H9 (cell line): ENCODE data around the gene KNG1. TPM values are rescaled to one million over a fixed set of nuclear protein-coding genes. Genes with fewer than 3 reads are reported as not detected.

Source experiments
- DNase-seq: peaks from one replicate; pipeline ENCODE4 v3.0.0-alpha.2; 2017
- H2AFZ ChIP-seq: one replicate; pipeline ENCODE4 v1.6.1; 2013; ENCODE audit warnings: mild to moderate bottlenecking, low read length, control low read depth, moderate library complexity
- H2AK5ac ChIP-seq: 2 replicates; pipeline ENCODE4 v1.6.1; 2013; ENCODE audit warnings: low read length, control low read depth, mixed read lengths; ENCODE audit not compliant: insufficient read length
- H2BK120ac ChIP-seq: one replicate; pipeline ENCODE4 v1.6.1; 2013; ENCODE audit warnings: low read depth, mild to moderate bottlenecking, low read length, control low read depth, inconsistent platforms; ENCODE audit not compliant: poor library complexity, severe bottlenecking
- H2BK12ac ChIP-seq: 2 replicates; pipeline ENCODE4 v1.6.1; 2013; ENCODE audit warnings: low read length, control low read depth, mixed read lengths, low read depth; ENCODE audit not compliant: insufficient read length
- H2BK15ac ChIP-seq: 2 replicates; pipeline ENCODE4 v1.6.1; 2013; ENCODE audit warnings: low read depth, low read length, control low read depth
- H2BK20ac ChIP-seq: one replicate; pipeline ENCODE4 v1.6.1; 2013; ENCODE audit warnings: low read depth, mild to moderate bottlenecking, low read length, control low read depth, inconsistent platforms; ENCODE audit not compliant: poor library complexity, severe bottlenecking
- H2BK5ac ChIP-seq: 2 replicates; pipeline ENCODE4 v1.6.1; 2013; ENCODE audit warnings: low read length, control low read depth, mixed read lengths; ENCODE audit not compliant: insufficient read length
- H3K14ac ChIP-seq: 2 replicates; pipeline ENCODE4 v1.6.1; 2013; ENCODE audit warnings: low read length, control low read depth; ENCODE audit not compliant: insufficient read depth
- H3K18ac ChIP-seq: 2 replicates; pipeline ENCODE4 v1.6.1; 2013; ENCODE audit warnings: low read depth, mild to moderate bottlenecking, mixed read lengths, low read length, control low read depth; ENCODE audit not compliant: insufficient read length
- H3K23ac ChIP-seq: 2 replicates; pipeline ENCODE4 v1.6.1; 2013; ENCODE audit warnings: low read length, control low read depth, mixed read lengths, low read depth; ENCODE audit not compliant: insufficient read length
- H3K23me2 ChIP-seq: 2 replicates; pipeline ENCODE4 v1.6.1; 2013; ENCODE audit warnings: low read depth, mild to moderate bottlenecking, mixed read lengths, low read length, control low read depth; ENCODE audit not compliant: insufficient read length, poor library complexity, severe bottlenecking
- H3K27ac ChIP-seq: 2 replicates; pipeline ENCODE4 v1.5.1; 2013; ENCODE audit warnings: low read length, control low read depth, mixed read lengths, low read depth; ENCODE audit not compliant: insufficient read length
- H3K27me3 ChIP-seq: 2 replicates; pipeline ENCODE4 v1.6.1; 2013; ENCODE audit warnings: low read length, control low read depth, inconsistent platforms; ENCODE audit not compliant: insufficient read depth
- H3K4ac ChIP-seq: 2 replicates; pipeline ENCODE4 v1.6.1; 2013; ENCODE audit warnings: low read depth, mild to moderate bottlenecking, control low read depth, inconsistent platforms, low read length, moderate library complexity
- H3K4me1 ChIP-seq: 2 replicates; pipeline ENCODE4 v1.6.1; 2013; ENCODE audit warnings: low read length, control low read depth, inconsistent platforms; ENCODE audit not compliant: insufficient read depth
- H3K4me2 ChIP-seq: 2 replicates; pipeline ENCODE4 v1.6.1; 2013; ENCODE audit warnings: low read length, control low read depth, mixed read lengths; ENCODE audit not compliant: insufficient read length, insufficient read depth
- H3K56ac ChIP-seq: 2 replicates; pipeline ENCODE4 v1.6.1; 2013; ENCODE audit warnings: low read depth, mild to moderate bottlenecking, mixed read lengths, low read length, control low read depth; ENCODE audit not compliant: insufficient read length
- H3K79me1 ChIP-seq: 2 replicates; pipeline ENCODE4 v1.6.1; 2013; ENCODE audit warnings: low read depth, mild to moderate bottlenecking, moderate library complexity, low read length, control low read depth, inconsistent platforms; ENCODE audit not compliant: insufficient read depth, poor library complexity, severe bottlenecking
- H3K79me2 ChIP-seq: 2 replicates; pipeline ENCODE4 v1.6.1; 2013; ENCODE audit warnings: low read length, control low read depth, inconsistent platforms; ENCODE audit not compliant: insufficient read depth
- H3K9ac ChIP-seq: 2 replicates; pipeline ENCODE4 v1.6.1; 2013; ENCODE audit warnings: low read length, control low read depth, mixed read lengths; ENCODE audit not compliant: insufficient read length; ENCODE audit errors: extremely low read depth
- H3K9me3 ChIP-seq: one replicate; pipeline ENCODE4 v1.6.1; 2013; ENCODE audit warnings: low read depth, low read length, inconsistent platforms; ENCODE audit not compliant: control insufficient read depth
- H3T11ph ChIP-seq: one replicate; pipeline ENCODE4 v1.6.1; 2013; ENCODE audit warnings: mild to moderate bottlenecking, low read length, control low read depth, inconsistent platforms
- H4K20me1 ChIP-seq: one replicate; pipeline ENCODE4 v1.6.1; 2013; ENCODE audit not compliant: control insufficient read depth, insufficient read length, insufficient read depth
- H4K5ac ChIP-seq: 2 replicates; pipeline ENCODE4 v1.6.1; 2013; ENCODE audit warnings: low read depth, mild to moderate bottlenecking, mixed read lengths, low read length, control low read depth; ENCODE audit not compliant: insufficient read length
- H4K8ac ChIP-seq: replicated peaks from 2 replicates; pipeline ENCODE4 v1.6.1; 2013; ENCODE audit warnings: low read length, control low read depth, mixed read lengths, low read depth; ENCODE audit not compliant: insufficient read length
- H4K91ac ChIP-seq: 2 replicates; pipeline ENCODE4 v1.6.1; 2013; ENCODE audit warnings: low read depth, mild to moderate bottlenecking, moderate library complexity, mixed read lengths, low read length, control low read depth; ENCODE audit not compliant: insufficient read length
- H3K27ac Mint-ChIP-seq, 3 experiments: 2 replicates in 2 of 3; 3 replicates in 1 of 3; pipeline ENCODE4 v1.8.0; 2020 to 2021; ENCODE audit warnings: mixed read lengths in 3 of 3, mild to moderate bottlenecking in 1 of 3, moderate library complexity in 1 of 3
- H3K27me3 Mint-ChIP-seq: 2 replicates; pipeline ENCODE4 v1.8.0; 2021; ENCODE audit warnings: low read depth, mild to moderate bottlenecking, moderate library complexity, mixed read lengths
- H3K36me3 Mint-ChIP-seq, 3 experiments: 2 replicates in 2 of 3; 3 replicates in 1 of 3; pipeline ENCODE4 v1.8.0; 2020 to 2021; ENCODE audit warnings: low read depth in 3 of 3, mixed read lengths in 3 of 3; ENCODE audit not compliant: insufficient read depth in 1 of 3
- H3K4me1 Mint-ChIP-seq, 2 experiments: 2 replicates each; pipeline ENCODE4 v1.8.0; 2020; ENCODE audit warnings: mixed read lengths in 2 of 2
- H3K4me3 Mint-ChIP-seq, 2 experiments: 2 replicates in 1 of 2; 3 replicates in 1 of 2; pipeline ENCODE4 v1.8.0; 2020 to 2021; ENCODE audit warnings: mild to moderate bottlenecking in 2 of 2, mixed read lengths in 2 of 2, moderate library complexity in 1 of 2
- H3K9me3 Mint-ChIP-seq, 2 experiments: 2 replicates in 1 of 2; 3 replicates in 1 of 2; pipeline ENCODE4 v1.8.0; 2020; ENCODE audit warnings: mild to moderate bottlenecking in 2 of 2, mixed read lengths in 2 of 2, moderate library complexity in 1 of 2
- CTCF ChIP-seq: fragments of 200-600 bp; sonication (generic); conservative IDR thresholded peaks from 3 replicates; pipeline ENCODE4 v1.8.0; 2021; ENCODE audit warnings: antibody characterized with exemption, mild to moderate bottlenecking
- WGBS: extraction: QIAGEN DNeasy Blood & Tissue Kit; methylation state at CpG from one replicate; pipeline ENCODE4 v1.1.7; 2013; ENCODE audit warnings: missing lambda C conversion rate, low lambda C conversion rate, mixed read lengths; ENCODE audit not compliant: insufficient read length; ENCODE audit errors: extremely low coverage; 5-methylcytosine and 5-hydroxymethylcytosine counted together
- total RNA-seq: library from RNA; stranded (reverse); gene quantifications from 2 replicates; pipeline ENCODE4 v1.2.1, GENCODE V29; 2021

The KNG1 gene
- total RNA-seq, 1 experiment from 2014 or later, result not detected

- H3K27me3 Mint-ChIP-seq, result no peaks in the 10 kb centered on the region; the same call in 1 of the 2 replicates
- no peak overlapping the region for H3K9ac ChIP-seq
- H3T11ph ChIP-seq, result no peak overlapping the region
- H4K20me1 ChIP-seq, result no peaks in the 10 kb centered on the region
- H2AK5ac ChIP-seq, result no peak overlapping the region
- H3K27me3 ChIP-seq, result no peaks in the 10 kb centered on the region
- H2AFZ ChIP-seq, result no peak overlapping the region
- no peak for DNase-seq
- no peak overlapping the region for H2BK12ac ChIP-seq
- no peak overlapping the region for H3K4me3 Mint-ChIP-seq
- H3K18ac ChIP-seq, result no peak overlapping the region
- H3K36me3 Mint-ChIP-seq, result no peaks in the 10 kb centered on the region
- H3K4me1 Mint-ChIP-seq, result no peaks in the 10 kb centered on the region
- H3K9me3 Mint-ChIP-seq, result no peaks in the 10 kb centered on the region
- no peak overlapping the region for H3K4me2 ChIP-seq
- H2BK20ac ChIP-seq, result no peak overlapping the region
- no peak overlapping the region for H2BK120ac ChIP-seq
- TF ChIP-seq CTCF, result no peak
- H3K56ac ChIP-seq, result no peak overlapping the region
- no peaks in the 10 kb centered on the region for H3K79me1 ChIP-seq
- no peak overlapping the region for H3K27ac Mint-ChIP-seq
- no peak overlapping the region for H4K8ac ChIP-seq
- no peak overlapping the region for H3K14ac ChIP-seq
- no peaks in the 10 kb centered on the region for H3K9me3 ChIP-seq
- no peaks in the 10 kb centered on the region for H3K79me2 ChIP-seq
- no peak overlapping the region for H3K27ac ChIP-seq
- H2BK15ac ChIP-seq, result no peak overlapping the region
- H3K23me2 ChIP-seq, result no peaks in the 10 kb centered on the region
- H3K23ac ChIP-seq, result no peak overlapping the region
- no peak overlapping the region for H3K4ac ChIP-seq
- no peak overlapping the region for H4K91ac ChIP-seq
- no peak overlapping the region for H2BK5ac ChIP-seq
- H3K4me1 ChIP-seq, result no peaks in the 10 kb centered on the region
- H4K5ac ChIP-seq, result no peak overlapping the region
- no CpG with 5 or more reads among the region's 4 CpGs for WGBS
Measured at GRCh38 chr3:186697510-186697909, 19.6 kb upstream of the KNG1 start.
